Ramos (cell line): ENCODE measurements around the gene APOL3.
"Not testable (repeated sequence)": the region's sequence is repeated elsewhere in the genome, so short reads cannot be mapped to it uniquely, and the experiment has no call there.

Experiments
- in situ Hi-C: fragments of 300-500 bp; cut with MboI; formaldehyde crosslinking; loops from one replicate; pipeline ENCODE4 v1.14.3; 2022; ENCODE audit warnings: low sequenced_read_pairs; ENCODE audit not compliant: unreplicated experiment

APOL3 gene

GRCh38 chr22:36164621-36165020, 4.1 kb upstream of the APOL3 start:
- in situ Hi-C loops = no loop called here

- in situ Hi-C loops = no loop called here
Measured at GRCh38 chr22:36163497-36163896, 2.9 kb upstream of the APOL3 start.

- in situ Hi-C loops = no loop called here
Measured at GRCh38 chr22:36162127-36163034, 1.8 kb upstream of the APOL3 start.

- in situ Hi-C loops = not testable (repeated sequence)
Measured at GRCh38 chr22:36161793-36162126, 1.2 kb upstream of the APOL3 start.

- in situ Hi-C loops = no loop called here
Measured at GRCh38 chr22:36156515-36157419, 3.8 kb downstream of the APOL3 start.

GRCh38 chr22:36156119-36156514, 4.4 kb downstream of the APOL3 start:
- in situ Hi-C loops = no loop called here

GRCh38 chr22:36155702-36156101, 4.9 kb downstream of the APOL3 start:
- in situ Hi-C loops = no loop called here

- in situ Hi-C loops = no loop called here
Measured at GRCh38 chr22:36154423-36154945, 6.1 kb downstream of the APOL3 start.

GRCh38 chr22:36153501-36154422, 6.8 kb downstream of the APOL3 start:
- in situ Hi-C loops = no loop called here

- in situ Hi-C loops = not testable (repeated sequence)
Measured at GRCh38 chr22:36152821-36153220, 7.7 kb downstream of the APOL3 start.

GRCh38 chr22:36152088-36152487, 8.5 kb downstream of the APOL3 start:
- in situ Hi-C loops = no loop called here

GRCh38 chr22:36151006-36151595, 9.5 kb downstream of the APOL3 start:
- in situ Hi-C loops = no loop called here

GRCh38 chr22:36149441-36149840, 11.1 kb downstream of the APOL3 start:
- in situ Hi-C loops = no loop called here

- in situ Hi-C loops = no loop called here
Measured at GRCh38 chr22:36148411-36148810, 12.1 kb downstream of the APOL3 start.

- in situ Hi-C loops = no loop called here
Measured at GRCh38 chr22:36147196-36147791, 13.3 kb downstream of the APOL3 start.

GRCh38 chr22:36145881-36146280, 14.7 kb downstream of the APOL3 start:
- in situ Hi-C loops = no loop called here

GRCh38 chr22:36144886-36145541, 15.5 kb downstream of the APOL3 start:
- in situ Hi-C loops = loop anchor here (5.0 kb wide), 1 partner anchor 37 kb away; no protein-coding TSS in a partner anchor

GRCh38 chr22:36143956-36144355, 16.6 kb downstream of the APOL3 start:
- in situ Hi-C loops = loop anchor here (5.0 kb wide), 1 partner anchor 38 kb away; no protein-coding TSS in a partner anchor
